ENCODE measurements around the gene TARS1. TPM values are rescaled to one million over a fixed set of nuclear protein-coding genes. Genes with fewer than 3 reads are reported as not detected.

Gene TARS1
- polyA plus RNA-seq, 1 experiment, result 229 TPM

GRCh38 chr5:33445798-33446197 is 5.0 kb downstream of the TARS1 start:
- no peak overlapping the region for H3K27ac ChIP-seq (ENCODE audit: low read depth, low read length)
- no peaks in the 10 kb centered on the region for H3K27me3 ChIP-seq (ENCODE audit: control insufficient read depth, insufficient read depth, low read length)
- CTCF ChIA-PET, result interaction anchor here (0.6 kb wide), 1 partner anchor 553 kb away, joined by 3 read pairs; no protein-coding TSS in a partner anchor
- POLR2A ChIA-PET, result no interaction called here
- no peaks in the 10 kb centered on the region for H3K9me3 ChIP-seq (ENCODE audit: control insufficient read depth, insufficient read depth, low read length)
- DNase-seq (ENCODE audit: low read depth, low spot score), result no peak
- TF ChIP-seq, protein P1, sequence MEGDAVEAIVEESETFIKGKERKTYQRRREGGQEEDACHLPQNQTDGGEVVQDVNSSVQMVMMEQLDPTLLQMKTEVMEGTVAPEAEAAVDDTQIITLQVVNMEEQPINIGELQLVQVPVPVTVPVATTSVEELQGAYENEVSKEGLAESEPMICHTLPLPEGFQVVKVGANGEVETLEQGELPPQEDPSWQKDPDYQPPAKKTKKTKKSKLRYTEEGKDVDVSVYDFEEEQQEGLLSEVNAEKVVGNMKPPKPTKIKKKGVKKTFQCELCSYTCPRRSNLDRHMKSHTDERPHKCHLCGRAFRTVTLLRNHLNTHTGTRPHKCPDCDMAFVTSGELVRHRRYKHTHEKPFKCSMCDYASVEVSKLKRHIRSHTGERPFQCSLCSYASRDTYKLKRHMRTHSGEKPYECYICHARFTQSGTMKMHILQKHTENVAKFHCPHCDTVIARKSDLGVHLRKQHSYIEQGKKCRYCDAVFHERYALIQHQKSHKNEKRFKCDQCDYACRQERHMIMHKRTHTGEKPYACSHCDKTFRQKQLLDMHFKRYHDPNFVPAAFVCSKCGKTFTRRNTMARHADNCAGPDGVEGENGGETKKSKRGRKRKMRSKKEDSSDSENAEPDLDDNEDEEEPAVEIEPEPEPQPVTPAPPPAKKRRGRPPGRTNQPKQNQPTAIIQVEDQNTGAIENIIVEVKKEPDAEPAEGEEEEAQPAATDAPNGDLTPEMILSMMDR (IDR thresholded peaks at IDR 0.05; ENCODE audit: low read depth, low read length), result no peak
- H3K4me3 ChIP-seq (ENCODE audit: low read depth, low read length), result no peak overlapping the region

- no peak overlapping the region for H3K4me3 ChIP-seq (ENCODE audit: low read depth, low read length)
- DNase-seq (ENCODE audit: low read depth, low spot score), result no peak
- H3K27ac ChIP-seq (ENCODE audit: low read depth, low read length), result no peak overlapping the region
- POLR2A ChIA-PET, result no interaction called here
- H3K9me3 ChIP-seq (ENCODE audit: control insufficient read depth, insufficient read depth, low read length), result no peaks in the 10 kb centered on the region
- H3K27me3 ChIP-seq (ENCODE audit: control insufficient read depth, insufficient read depth, low read length), result no peaks in the 10 kb centered on the region
- TF ChIP-seq, protein P1 (IDR thresholded peaks at IDR 0.05; ENCODE audit: low read depth, low read length), result no peak
- CTCF ChIA-PET, result interaction anchor here (0.6 to 1.3 kb wide), 2 partner anchors 522 to 1411 kb away, joined by 3 read pairs; no protein-coding TSS in a partner anchor
Measured at GRCh38 chr5:33448118-33448517, 7.4 kb downstream of the TARS1 start.

DNA sequence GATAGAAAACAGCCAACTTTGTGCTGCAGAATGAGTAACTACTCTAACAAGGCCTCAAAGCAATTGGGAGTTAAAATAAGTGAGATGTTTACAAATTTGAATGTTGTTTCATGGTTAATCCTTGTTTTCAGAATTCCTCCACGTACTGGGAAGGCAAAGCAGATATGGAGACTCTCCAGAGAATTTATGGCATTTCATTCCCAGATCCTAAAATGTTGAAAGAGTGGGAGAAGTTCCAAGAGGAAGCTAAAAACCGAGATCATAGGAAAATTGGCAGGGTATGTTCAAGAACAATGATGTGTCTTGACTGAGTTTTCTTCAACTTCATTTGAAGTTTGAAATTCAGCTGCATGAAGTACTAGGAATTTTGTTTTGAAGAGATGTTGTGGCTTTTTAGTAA is 16.4 kb downstream of the TARS1 start:
- ChIA-PET POLR2A (no interaction called here), CTCF (interaction anchor here (1.7 to 2.0 kb wide), 2 partner anchors 13 to 513 kb away, joined by 4 to 11 read pairs; no protein-coding TSS in a partner anchor)
- Histone ChIP-seq H3K4me3 (ENCODE audit: low read depth, low read length) (no peak overlapping the region), H3K9me3 (ENCODE audit: control insufficient read depth, insufficient read depth, low read length) (no peaks in the 10 kb centered on the region), H3K27ac (ENCODE audit: low read depth, low read length) (no peak overlapping the region), H3K27me3 (ENCODE audit: control insufficient read depth, insufficient read depth, low read length) (no peaks in the 10 kb centered on the region)
- TF ChIP-seq, protein P1 (IDR thresholded peaks at IDR 0.05; ENCODE audit: low read depth, low read length), result no peak
- DNase-seq (ENCODE audit: low read depth, low spot score), result no peak

DNA sequence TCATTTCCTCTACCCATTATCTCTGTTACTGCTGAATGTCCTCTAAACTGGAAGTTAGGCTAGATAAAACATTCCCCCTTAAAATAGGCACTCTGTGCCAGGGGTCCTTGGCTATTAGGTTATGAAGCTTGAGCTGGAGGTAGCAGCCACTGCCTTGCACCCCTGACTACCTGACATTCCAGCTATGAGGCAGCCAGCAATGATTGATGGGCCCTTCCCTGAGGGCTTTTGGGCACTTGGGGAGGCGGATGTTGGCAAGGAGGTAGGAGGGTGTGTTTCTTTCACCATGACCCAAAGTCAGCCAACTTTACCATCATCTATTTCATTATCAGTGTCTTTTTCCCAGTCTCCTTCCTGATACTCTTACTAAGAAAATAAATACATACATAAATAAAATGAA is 17.1 kb downstream of the TARS1 start:
- no peak for DNase-seq (ENCODE audit: low read depth, low spot score)
- Histone ChIP-seq H3K27me3 (ENCODE audit: control insufficient read depth, insufficient read depth, low read length) (no peaks in the 10 kb centered on the region), H3K4me3 (ENCODE audit: low read depth, low read length) (no peak overlapping the region), H3K9me3 (ENCODE audit: control insufficient read depth, insufficient read depth, low read length) (no peaks in the 10 kb centered on the region), H3K27ac (ENCODE audit: low read depth, low read length) (no peak overlapping the region)
- ChIA-PET CTCF (interaction anchor here (0.6 to 2.0 kb wide), 3 partner anchors 12 to 512 kb away, joined by 3 to 11 read pairs (median 4); no protein-coding TSS in a partner anchor), POLR2A (no interaction called here)
- TF ChIP-seq, protein P1 (IDR thresholded peaks at IDR 0.05; ENCODE audit: low read depth, low read length), result no peak

GRCh38 chr5:33460210-33460609 is 19.4 kb downstream of the TARS1 start:
- H3K27ac ChIP-seq (ENCODE audit: low read depth, low read length), result no peak overlapping the region
- no peak for DNase-seq (ENCODE audit: low read depth, low spot score)
- H3K4me3 ChIP-seq (ENCODE audit: low read depth, low read length), result no peak overlapping the region
- TF ChIP-seq, protein P1 (IDR thresholded peaks at IDR 0.05; ENCODE audit: low read depth, low read length), result no peak
- POLR2A ChIA-PET, result interaction anchor here (0.8 kb wide), 1 partner anchor 356 kb away, joined by 3 read pairs; no protein-coding TSS in a partner anchor
- H3K27me3 ChIP-seq (ENCODE audit: control insufficient read depth, insufficient read depth, low read length), result no peaks in the 10 kb centered on the region
- no peaks in the 10 kb centered on the region for H3K9me3 ChIP-seq (ENCODE audit: control insufficient read depth, insufficient read depth, low read length)
- CTCF ChIA-PET, result interaction anchor here (0.6 kb wide), 1 partner anchor 9 kb away, joined by 6 read pairs; no protein-coding TSS in a partner anchor

Data from AG04450 (cell line).